GM12875 (cell line): Measurements from ENCODE around the gene CST7.

Source experiments
- H3K4me3 ChIP-seq: one replicate; pipeline ENCODE4 v1.5.1; 2011; ENCODE audit warnings: low read depth, low read length, control low read depth
- CTCF ChIP-seq: IDR thresholded peaks from 2 replicates; pipeline ENCODE4 v1.5.1; 2011; ENCODE audit warnings: low read depth, mild to moderate bottlenecking, control low read depth, inconsistent platforms, low read length, moderate library complexity, borderline replicate concordance; ENCODE audit not compliant: insufficient read depth

The CST7 gene

GRCh38 chr20:24985802-24986201 is 36.7 kb downstream of the CST7 start:
- no peak overlapping the region for H3K4me3 ChIP-seq

DNA sequence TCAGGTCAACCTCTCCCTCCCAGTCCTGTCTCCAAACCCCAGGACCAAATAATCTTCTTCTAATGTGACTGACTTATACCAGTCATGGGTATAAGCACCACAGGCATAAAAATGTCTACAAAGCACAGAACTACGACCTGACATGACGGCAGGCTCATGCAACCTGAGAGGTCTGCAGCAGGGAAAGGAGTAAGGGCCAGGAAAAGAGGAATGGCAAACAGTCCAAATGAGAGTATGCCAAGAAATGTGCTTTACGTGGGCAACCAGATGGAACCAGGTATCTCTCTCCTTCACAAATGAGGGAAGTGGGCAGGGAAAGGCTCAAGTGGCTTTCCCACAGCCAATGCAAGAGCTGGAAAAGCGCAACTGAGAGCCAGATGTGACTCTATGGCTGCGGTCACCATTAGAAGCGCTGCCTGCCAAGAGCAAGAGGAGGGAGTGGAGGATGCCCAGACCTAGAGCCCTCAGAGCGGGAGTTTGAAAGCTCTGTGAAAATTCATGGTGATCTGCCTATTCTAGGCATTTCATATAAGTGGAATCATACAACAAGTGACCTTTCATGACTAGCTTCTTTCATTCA is 37.5 kb downstream of the CST7 start:
- H3K4me3 ChIP-seq: no peak overlapping the region
- TF ChIP-seq CTCF: no peak

More at GRCh38 chr20:24985802-24986201, 36.7 kb downstream of the CST7 start:
- TF ChIP-seq CTCF: no peak

GRCh38 chr20:24987244-24987643 is 38.2 kb downstream of the CST7 start:
- TF ChIP-seq CTCF: no peak
- no peak overlapping the region for H3K4me3 ChIP-seq

- H3K4me3 ChIP-seq: no peak overlapping the region
- no peak for TF ChIP-seq CTCF
Measured at GRCh38 chr20:24987873-24988835, 39.1 kb downstream of the CST7 start.

- no peak overlapping the region for H3K4me3 ChIP-seq
- TF ChIP-seq CTCF: no peak
Measured at GRCh38 chr20:24989162-24989561, 40.1 kb downstream of the CST7 start.

GRCh38 chr20:24990810-24991252 is 41.8 kb downstream of the CST7 start:
- H3K4me3 ChIP-seq: no peak overlapping the region
- TF ChIP-seq CTCF: no peak
